IMR-90 (cell line): ENCODE data around the gene SMCHD1. TPM values are rescaled to one million over a fixed set of nuclear protein-coding genes. Genes with fewer than 3 reads are reported as not detected.

Experiments
- ATAC-seq: fragments of 200-7000 bp; cut with Tn5 transposase; 2 replicates; pipeline ENCODE4 v1.9.1; 2020; ENCODE audit warnings: low read depth, mild to moderate bottlenecking, moderate library complexity
- BruUV-seq: library from RNA; stranded (reverse); fragments of 400-500 nt; replicated peaks from 2 replicates; lab custom pipeline; 2021; lab: Mats Ljungman, UMichigan
- CTCF ChIA-PET: fragments of 300-600 bp; formaldehyde crosslinking; extraction: SDS; loops from one replicate; lab custom pipeline; 2021; ENCODE audit warnings: antibody characterized with exemption; lab: Yijun Ruan, JAX
- POLR2A ChIA-PET: fragments of 300-600 bp; sonication (Branson Sonifier 250); formaldehyde crosslinking; loops from one replicate; lab custom pipeline; 2022; ENCODE audit warnings: antibody characterized with exemption; ENCODE audit not compliant: unreplicated experiment; lab: Charles Lee
- DNase-seq: peaks from one replicate; pipeline ENCODE4 v3.0.0; 2013
- H2AFZ ChIP-seq: replicated peaks from 2 replicates; pipeline ENCODE3; 2013; ENCODE audit warnings: low read length, mild to moderate bottlenecking; ENCODE audit not compliant: poor library complexity
- H2AK5ac ChIP-seq: 2 replicates; pipeline ENCODE4 v1.6.1; 2013; ENCODE audit warnings: low read depth, low read length, inconsistent platforms
- H2AK9ac ChIP-seq: replicated peaks from 2 replicates; pipeline ENCODE3; 2013; ENCODE audit warnings: mild to moderate bottlenecking, low read depth, low read length, moderate library complexity; ENCODE audit not compliant: poor library complexity
- H2BK120ac ChIP-seq: 2 replicates; pipeline ENCODE4 v1.6.1; 2013; ENCODE audit warnings: low read depth, low read length, inconsistent platforms
- H2BK15ac ChIP-seq: 3 replicates; pipeline ENCODE4 v1.6.1; 2013; ENCODE audit warnings: low read depth, low read length, inconsistent platforms
- H2BK20ac ChIP-seq: 2 replicates; pipeline ENCODE4 v1.6.1; 2013; ENCODE audit warnings: low read depth, mild to moderate bottlenecking, inconsistent platforms, low read length, moderate library complexity
- H2BK5ac ChIP-seq: 2 replicates; pipeline ENCODE4 v1.6.1; 2013; ENCODE audit warnings: mild to moderate bottlenecking, low read depth, low read length, inconsistent platforms; ENCODE audit not compliant: poor library complexity, severe bottlenecking
- H3K14ac ChIP-seq: replicated peaks from 2 replicates; pipeline ENCODE4 v1.6.1; 2013; ENCODE audit warnings: low read depth, low read length, inconsistent platforms
- H3K18ac ChIP-seq: 2 replicates; pipeline ENCODE4 v1.6.1; 2013; ENCODE audit warnings: low read depth, low read length, control low read depth
- H3K23ac ChIP-seq: 2 replicates; pipeline ENCODE4 v1.6.1; 2013; ENCODE audit warnings: low read depth, low read length, inconsistent platforms
- H3K27ac ChIP-seq: 2 replicates; pipeline ENCODE4 v1.5.1; 2013; ENCODE audit warnings: mild to moderate bottlenecking, control low read depth, low read length; ENCODE audit not compliant: insufficient read depth
- H3K27me3 ChIP-seq: 2 replicates; pipeline ENCODE4 v1.6.1; 2013; ENCODE audit warnings: low read length; ENCODE audit not compliant: control insufficient read depth, insufficient read depth
- H3K36me3 ChIP-seq: 2 replicates; pipeline ENCODE4 v1.6.1; 2013; ENCODE audit warnings: low read length, mixed read lengths; ENCODE audit not compliant: control insufficient read depth, insufficient read depth
- H3K4ac ChIP-seq: 2 replicates; pipeline ENCODE4 v1.6.1; 2013; ENCODE audit warnings: low read depth, low read length, inconsistent platforms
- H3K4me1 ChIP-seq: 2 replicates; pipeline ENCODE4 v1.6.1; 2013; ENCODE audit warnings: low read length, mixed read lengths; ENCODE audit not compliant: control insufficient read depth, insufficient read depth
- H3K4me2 ChIP-seq: 2 replicates; pipeline ENCODE4 v1.6.1; 2013; ENCODE audit warnings: low read depth, mild to moderate bottlenecking, control low read depth, low read length, moderate library complexity
- H3K4me3 ChIP-seq: 2 replicates; pipeline ENCODE4 v1.5.1; 2013; ENCODE audit warnings: low read depth, mild to moderate bottlenecking, control low read depth, low read length, moderate library complexity; ENCODE audit not compliant: insufficient read depth
- H3K56ac ChIP-seq: 2 replicates; pipeline ENCODE4 v1.6.1; 2013; ENCODE audit warnings: low read length, inconsistent platforms; ENCODE audit not compliant: insufficient read depth; ENCODE audit errors: extremely low read depth
- H3K79me1 ChIP-seq, 2 experiments: 2 replicates each; pipeline ENCODE4 v1.6.1; 2013; ENCODE audit warnings: low read length in 2 of 2, inconsistent platforms in 1 of 2, low read depth in 1 of 2
- H3K9ac ChIP-seq: 2 replicates; pipeline ENCODE4 v1.6.1; 2013; ENCODE audit warnings: low read depth, low read length, control low read depth
- H3K9me1 ChIP-seq: 2 replicates; pipeline ENCODE4 v1.6.1; 2013; ENCODE audit warnings: low read length, inconsistent platforms; ENCODE audit not compliant: insufficient read depth
- H3K9me3 ChIP-seq: 2 replicates; pipeline ENCODE4 v1.6.1; 2013; ENCODE audit warnings: low read length; ENCODE audit not compliant: control insufficient read depth, insufficient read depth
- H4K20me1 ChIP-seq: 2 replicates; pipeline ENCODE4 v1.6.1; 2013; ENCODE audit warnings: low read length, inconsistent platforms; ENCODE audit not compliant: insufficient read depth
- H4K5ac ChIP-seq: 2 replicates; pipeline ENCODE4 v1.6.1; 2013; ENCODE audit warnings: mild to moderate bottlenecking, low read depth, low read length, control low read depth
- H4K8ac ChIP-seq, 2 experiments: 2 replicates each; pipeline ENCODE4 v1.6.1; 2013; ENCODE audit warnings: low read depth in 2 of 2, low read length in 2 of 2, control low read depth in 1 of 2, inconsistent platforms in 1 of 2
- H4K91ac ChIP-seq: 2 replicates; pipeline ENCODE4 v1.6.1; 2013; ENCODE audit warnings: low read depth, low read length, inconsistent platforms; ENCODE audit not compliant: insufficient read depth
- BHLHE40 ChIP-seq: fragments of 150-350 bp; IDR thresholded peaks from 2 replicates; pipeline ENCODE4 v1.6.1; 2016; ENCODE audit warnings: mild to moderate bottlenecking, low read depth, low read length
- CEBPB ChIP-seq: IDR thresholded peaks from 2 replicates; pipeline ENCODE4 v1.6.1; 2012; ENCODE audit warnings: low read depth, low read length, improper control_type of control experiment
- CHD1 ChIP-seq: IDR thresholded peaks from 2 replicates; pipeline ENCODE4 v1.6.1; 2012; ENCODE audit warnings: low read depth, low read length, improper control_type of control experiment
- FOS ChIP-seq: fragments of 150-350 bp; IDR thresholded peaks from 2 replicates; pipeline ENCODE4 v1.6.1; 2016; ENCODE audit warnings: low read depth, low read length
- MAFK ChIP-seq: IDR thresholded peaks from 2 replicates; pipeline ENCODE4 v1.6.1; 2012; ENCODE audit warnings: low read depth, low read length, improper control_type of control experiment
- MAZ ChIP-seq: IDR thresholded peaks from 2 replicates; pipeline ENCODE4 v1.6.1; 2012; ENCODE audit warnings: low read depth, mild to moderate bottlenecking, low read length, improper control_type of control experiment, moderate library complexity, borderline replicate concordance
- MXI1 ChIP-seq: IDR thresholded peaks from 2 replicates; pipeline ENCODE4 v1.6.1; 2012; ENCODE audit warnings: low read depth, mild to moderate bottlenecking, low read length, moderate library complexity, borderline replicate concordance
- NFE2L2 ChIP-seq: fragments of 150-350 bp; IDR thresholded peaks from 2 replicates; pipeline ENCODE4 v1.6.1; 2016; ENCODE audit warnings: low read depth, mild to moderate bottlenecking, low read length
- POLR2A ChIP-seq: IDR thresholded peaks from 2 replicates; pipeline ENCODE4 v1.6.1; 2012; ENCODE audit warnings: mild to moderate bottlenecking, low read depth, low read length
- RAD21 ChIP-seq: IDR thresholded peaks from 2 replicates; pipeline ENCODE4 v1.6.1; 2012; ENCODE audit warnings: low read length, improper control_type of control experiment
- RCOR1 ChIP-seq: IDR thresholded peaks from 2 replicates; pipeline ENCODE4 v1.6.1; 2012; ENCODE audit warnings: mild to moderate bottlenecking, low read length, improper control_type of control experiment; ENCODE audit not compliant: insufficient replicate concordance
- RFX5 ChIP-seq: IDR thresholded peaks from 2 replicates; pipeline ENCODE4 v1.8.0; 2012; ENCODE audit warnings: low read depth, mild to moderate bottlenecking, low read length, moderate library complexity
- SMC3 ChIP-seq: fragments of 150-350 bp; IDR thresholded peaks from 2 replicates; pipeline ENCODE4 v1.6.1; 2016; ENCODE audit warnings: low read depth, mild to moderate bottlenecking, antibody characterized with exemption, low read length, moderate library complexity
- WGBS, 2 experiments: methylation state at CpG; one replicate each; pipeline versions ENCODE4 v1.1.5 to v1.1.7; 2013; ENCODE audit warnings: missing lambda C conversion rate in 2 of 2; ENCODE audit not compliant: insufficient read length in 1 of 2; ENCODE audit errors: extremely low coverage in 2 of 2; 5-methylcytosine and 5-hydroxymethylcytosine counted together
- dilution Hi-C: fragments of 300-500 bp; cut with HindIII; formaldehyde crosslinking; loops from one replicate; pipeline ENCODE4 v1.14.3; 2018; ENCODE audit warnings: low sequenced_read_pairs; ENCODE audit not compliant: unreplicated experiment
- in situ Hi-C: fragments of 300-500 bp; cut with MboI; formaldehyde crosslinking; loops from 3 replicates; pipeline ENCODE4 v1.14.3; 2019; ENCODE audit warnings: low sequenced_read_pairs, inconsistent platforms, mixed read lengths
- intact Hi-C: fragments of 100-400 bp; cut with micrococcal nuclease; formaldehyde crosslinking; loops from 2 replicates; pipeline ENCODE4 v1.10.0; 2022
- polyA plus RNA-seq, 3 experiments: library from polyadenylated mRNA; depleted of rRNA; stranded (reverse); fragments of >200 nt; gene quantifications; 2 replicates each; pipeline ENCODE4 v1.2.3, GENCODE V29; 2012; ENCODE audit warnings: low replicate concordance in 1 of 3
- total RNA-seq: library from RNA; depleted of rRNA; stranded (reverse); fragments of >200 nt; gene quantifications from 2 replicates; pipeline ENCODE4 v1.2.3, GENCODE V29; 2012
- TF ChIP-seq, protein P1 (sequence below): fragments of 150-350 bp; IDR thresholded peaks from 2 replicates; pipeline ENCODE4 v1.6.1; 2016; ENCODE audit warnings: low read depth, mild to moderate bottlenecking, low read length, moderate library complexity, borderline replicate concordance
- TF ChIP-seq, protein P2 (sequence below): conservative IDR thresholded peaks from 2 replicates; pipeline ENCODE4 v1.5.1; 2012; ENCODE audit warnings: mild to moderate bottlenecking, low read depth, low read length, improper control_type of control experiment
- TF ChIP-seq, protein P3 (sequence below): fragments of 150-350 bp; IDR thresholded peaks from 2 replicates; pipeline ENCODE4 v1.6.1; 2017; ENCODE audit warnings: mild to moderate bottlenecking, antibody characterized with exemption, low read length, low read depth

The SMCHD1 gene
- total and polyA plus RNA-seq, 2 of the 4 experiments (the other 2 are of a cell fraction), result 14.8 to 47.3 TPM

DNA sequence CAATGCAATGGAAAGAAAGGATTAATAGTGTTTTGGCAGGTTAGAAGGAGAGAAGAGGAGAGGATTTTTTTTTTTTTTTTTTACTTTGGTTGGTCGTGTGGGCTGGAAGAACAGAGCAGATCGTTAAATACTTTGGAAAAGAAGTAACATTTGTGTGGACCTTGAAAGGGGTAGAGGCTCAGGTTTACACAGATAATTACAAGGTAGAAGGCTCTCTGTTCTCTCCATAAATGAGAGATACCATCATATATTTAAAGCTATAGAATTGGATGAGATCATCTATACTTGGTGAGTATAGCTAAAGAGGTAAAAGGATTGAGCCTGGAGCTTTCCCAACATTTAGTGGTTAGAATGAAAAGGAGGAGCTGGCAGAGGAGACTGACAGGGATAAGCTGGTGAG, 49.0 kb downstream of the SMCHD1 start:
- H3K4me1 ChIP-seq, result peaks cover 2% of the 10 kb centered on the region; the same call in 1 of the 2 replicates
- H3K4ac ChIP-seq, result no peak overlapping the region
- no peaks in the 10 kb centered on the region for H3K9me1 ChIP-seq
- ChIA-PET POLR2A (no interaction called here), CTCF (no interaction called here)
- in situ Hi-C loops (no loop called here), dilution Hi-C loops (no loop called here), intact Hi-C loops (no loop called here)
- no peak overlapping the region for H3K9ac ChIP-seq
- H2BK20ac ChIP-seq, result no peak overlapping the region
- H3K4me3 ChIP-seq, result no peak overlapping the region
- no peak overlapping the region for H2AFZ ChIP-seq
- no peak overlapping the region for H3K4me2 ChIP-seq
- no peak overlapping the region for H2AK9ac ChIP-seq
- H3K18ac ChIP-seq, result no peak overlapping the region
- H3K23ac ChIP-seq, result peak overlapping the region; percentile 68
- no peak overlapping the region for H2AK5ac ChIP-seq
- H4K8ac ChIP-seq, result no peak overlapping the region
- no peak for TF ChIP-seq FOS
- TF ChIP-seq MAZ, result no peak
- no peak for TF ChIP-seq POLR2A
- TF ChIP-seq CEBPB, result no peak
- TF ChIP-seq BHLHE40, result no peak
- no peak for TF ChIP-seq CHD1
- TF ChIP-seq NFE2L2, result no peak
- no peak for TF ChIP-seq RCOR1
- TF ChIP-seq RAD21, result no peak
- no peak for TF ChIP-seq MAFK
- TF ChIP-seq, protein P1, sequence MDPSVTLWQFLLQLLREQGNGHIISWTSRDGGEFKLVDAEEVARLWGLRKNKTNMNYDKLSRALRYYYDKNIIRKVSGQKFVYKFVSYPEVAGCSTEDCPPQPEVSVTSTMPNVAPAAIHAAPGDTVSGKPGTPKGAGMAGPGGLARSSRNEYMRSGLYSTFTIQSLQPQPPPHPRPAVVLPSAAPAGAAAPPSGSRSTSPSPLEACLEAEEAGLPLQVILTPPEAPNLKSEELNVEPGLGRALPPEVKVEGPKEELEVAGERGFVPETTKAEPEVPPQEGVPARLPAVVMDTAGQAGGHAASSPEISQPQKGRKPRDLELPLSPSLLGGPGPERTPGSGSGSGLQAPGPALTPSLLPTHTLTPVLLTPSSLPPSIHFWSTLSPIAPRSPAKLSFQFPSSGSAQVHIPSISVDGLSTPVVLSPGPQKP, result no peak
- TF ChIP-seq, protein P2, sequence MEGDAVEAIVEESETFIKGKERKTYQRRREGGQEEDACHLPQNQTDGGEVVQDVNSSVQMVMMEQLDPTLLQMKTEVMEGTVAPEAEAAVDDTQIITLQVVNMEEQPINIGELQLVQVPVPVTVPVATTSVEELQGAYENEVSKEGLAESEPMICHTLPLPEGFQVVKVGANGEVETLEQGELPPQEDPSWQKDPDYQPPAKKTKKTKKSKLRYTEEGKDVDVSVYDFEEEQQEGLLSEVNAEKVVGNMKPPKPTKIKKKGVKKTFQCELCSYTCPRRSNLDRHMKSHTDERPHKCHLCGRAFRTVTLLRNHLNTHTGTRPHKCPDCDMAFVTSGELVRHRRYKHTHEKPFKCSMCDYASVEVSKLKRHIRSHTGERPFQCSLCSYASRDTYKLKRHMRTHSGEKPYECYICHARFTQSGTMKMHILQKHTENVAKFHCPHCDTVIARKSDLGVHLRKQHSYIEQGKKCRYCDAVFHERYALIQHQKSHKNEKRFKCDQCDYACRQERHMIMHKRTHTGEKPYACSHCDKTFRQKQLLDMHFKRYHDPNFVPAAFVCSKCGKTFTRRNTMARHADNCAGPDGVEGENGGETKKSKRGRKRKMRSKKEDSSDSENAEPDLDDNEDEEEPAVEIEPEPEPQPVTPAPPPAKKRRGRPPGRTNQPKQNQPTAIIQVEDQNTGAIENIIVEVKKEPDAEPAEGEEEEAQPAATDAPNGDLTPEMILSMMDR, result no peak
- TF ChIP-seq, protein P3, sequence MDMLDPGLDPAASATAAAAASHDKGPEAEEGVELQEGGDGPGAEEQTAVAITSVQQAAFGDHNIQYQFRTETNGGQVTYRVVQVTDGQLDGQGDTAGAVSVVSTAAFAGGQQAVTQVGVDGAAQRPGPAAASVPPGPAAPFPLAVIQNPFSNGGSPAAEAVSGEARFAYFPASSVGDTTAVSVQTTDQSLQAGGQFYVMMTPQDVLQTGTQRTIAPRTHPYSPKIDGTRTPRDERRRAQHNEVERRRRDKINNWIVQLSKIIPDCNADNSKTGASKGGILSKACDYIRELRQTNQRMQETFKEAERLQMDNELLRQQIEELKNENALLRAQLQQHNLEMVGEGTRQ, result no peak
- no peak for TF ChIP-seq MXI1
- TF ChIP-seq SMC3, result no peak
- TF ChIP-seq RFX5, result no peak
- DNase-seq (no peak), ATAC-seq (no peak)
- no peak overlapping the region for H4K5ac ChIP-seq
- no peak overlapping the region for H2BK120ac ChIP-seq
- H3K79me1 ChIP-seq, result peaks cover 5 to 9% of the 10 kb centered on the region in 2 experiments; a peak in 3 of 4 replicates
- H3K27ac ChIP-seq, result no peak overlapping the region
- H2BK5ac ChIP-seq, result no peak overlapping the region
- WGBS, 2 experiments, result no CpG with 5 or more reads among the region's 2 CpGs
- no peaks in the 10 kb centered on the region for H3K27me3 ChIP-seq
- peaks cover 34% of the 10 kb centered on the region for H3K36me3 ChIP-seq
- H3K56ac ChIP-seq, result no peak overlapping the region
- no TSS peak for BruUV-seq
- H2BK15ac ChIP-seq, result no peak overlapping the region
- no peaks in the 10 kb centered on the region for H4K20me1 ChIP-seq
- H3K9me3 ChIP-seq, result no peaks in the 10 kb centered on the region
- no peak overlapping the region for H4K91ac ChIP-seq
- no peak overlapping the region for H3K14ac ChIP-seq
